ENCODE results near the gene LRRC31.

Gene LRRC31

GRCh38 chr3:169804681-169805080 is 65.1 kb downstream of the LRRC31 start:
- no peak for DNase-seq (ENCODE audit: extremely low read depth, low read depth)
- no peak for TF ChIP-seq CTCF (IDR thresholded peaks at IDR 0.05; ENCODE audit: low read depth, low read length)

GRCh38 chr3:169792359-169792758 is 77.4 kb downstream of the LRRC31 start:
- TF ChIP-seq CTCF (IDR thresholded peaks at IDR 0.05; ENCODE audit: low read depth, low read length), result no peak
- DNase-seq (ENCODE audit: extremely low read depth, low read depth), result no peak

- no peak for DNase-seq (ENCODE audit: extremely low read depth, low read depth)
- no peak for TF ChIP-seq CTCF (IDR thresholded peaks at IDR 0.05; ENCODE audit: low read depth, low read length)
These were observed 78.9 kb downstream of the LRRC31 start for GRCh38 chr3:169790687-169791429.

GRCh38 chr3:169790219-169790618 is 79.5 kb downstream of the LRRC31 start:
- TF ChIP-seq CTCF (IDR thresholded peaks at IDR 0.05; ENCODE audit: low read depth, low read length), result no peak
- DNase-seq (ENCODE audit: extremely low read depth, low read depth), result no peak

Measured in AG09319 (cell line).